GM19043 (cell line): Measurements from ENCODE around the gene MCAT.

Source experiments
- ATAC-seq: cut with Tn5 transposase; IDR thresholded peaks from one replicate; pipeline ENCODE4 v1.9.1; 2021; ENCODE audit warnings: low read depth; ENCODE audit not compliant: unreplicated experiment

The MCAT gene, protein sequence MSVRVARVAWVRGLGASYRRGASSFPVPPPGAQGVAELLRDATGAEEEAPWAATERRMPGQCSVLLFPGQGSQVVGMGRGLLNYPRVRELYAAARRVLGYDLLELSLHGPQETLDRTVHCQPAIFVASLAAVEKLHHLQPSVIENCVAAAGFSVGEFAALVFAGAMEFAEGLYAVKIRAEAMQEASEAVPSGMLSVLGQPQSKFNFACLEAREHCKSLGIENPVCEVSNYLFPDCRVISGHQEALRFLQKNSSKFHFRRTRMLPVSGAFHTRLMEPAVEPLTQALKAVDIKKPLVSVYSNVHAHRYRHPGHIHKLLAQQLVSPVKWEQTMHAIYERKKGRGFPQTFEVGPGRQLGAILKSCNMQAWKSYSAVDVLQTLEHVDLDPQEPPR

DNA sequence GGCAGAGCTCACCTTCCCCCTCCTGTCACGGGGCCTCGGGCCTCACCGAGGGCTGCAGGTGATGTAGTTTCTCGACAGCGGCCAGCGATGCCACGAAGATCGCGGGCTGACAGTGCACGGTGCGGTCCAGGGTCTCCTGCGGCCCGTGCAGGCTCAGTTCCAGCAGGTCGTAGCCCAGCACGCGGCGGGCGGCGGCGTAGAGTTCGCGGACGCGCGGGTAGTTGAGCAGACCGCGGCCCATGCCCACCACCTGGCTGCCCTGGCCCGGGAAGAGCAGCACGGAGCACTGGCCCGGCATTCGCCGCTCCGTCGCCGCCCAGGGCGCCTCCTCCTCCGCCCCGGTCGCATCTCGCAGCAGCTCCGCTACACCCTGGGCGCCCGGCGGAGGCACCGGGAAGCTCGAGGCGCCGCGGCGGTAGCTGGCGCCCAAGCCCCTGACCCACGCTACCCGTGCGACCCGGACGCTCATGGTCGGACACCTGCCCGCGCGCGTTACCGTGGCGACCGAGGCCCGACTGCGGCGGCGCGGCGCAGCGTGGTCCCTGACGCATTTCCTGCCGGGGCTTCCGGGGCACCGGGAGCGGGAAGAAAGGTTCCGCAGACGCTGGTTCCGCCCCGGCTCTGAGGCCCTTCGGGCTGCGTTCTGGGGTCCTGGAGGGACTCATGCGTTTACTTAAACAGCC is at the start of gene MCAT:
TSS of gene MCAT (minus strand) at position 519 of the 683 bp plus-strand sequence. CDS start at position 469, 50 bp downstream.
- ATAC-seq = peak; percentile 66

GRCh38 chr22:43191831-43192230 is 48.6 kb upstream of the MCAT start:
- ATAC-seq = no peak

DNA sequence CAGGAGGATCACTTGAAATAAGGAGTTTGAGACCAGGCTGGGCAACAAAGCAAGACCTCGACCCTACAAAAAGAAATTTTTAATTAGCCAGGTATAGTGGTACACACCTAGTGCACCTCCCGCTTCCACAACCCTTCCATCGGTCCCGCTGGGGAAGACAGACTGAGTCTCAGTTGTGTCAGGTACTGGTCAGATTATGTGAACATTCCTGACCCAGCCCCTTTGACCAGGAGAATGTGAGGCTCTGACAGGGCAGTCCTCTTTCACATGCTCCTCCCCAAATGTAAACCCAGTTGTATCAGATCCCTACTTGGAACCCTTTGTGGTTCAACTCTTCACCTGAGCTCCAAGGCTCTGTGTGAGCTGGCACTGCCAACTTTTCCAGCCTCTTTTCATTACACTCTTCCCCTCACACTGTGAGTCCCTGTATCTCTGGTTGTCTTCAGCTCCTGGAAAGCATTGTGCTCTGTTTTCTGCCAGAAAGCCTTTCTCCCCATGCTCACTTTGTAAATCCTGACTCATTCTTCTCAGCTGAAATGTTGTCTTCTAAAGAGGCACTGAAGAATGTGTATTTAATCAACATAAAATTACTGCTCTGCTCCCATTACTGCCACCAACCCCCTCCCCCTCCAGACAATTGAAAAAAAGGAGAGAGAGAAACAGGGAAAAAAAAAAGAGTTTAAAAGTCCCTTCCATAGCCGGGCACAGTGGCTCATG is 45.8 kb upstream of the MCAT start:
- no peak for ATAC-seq

DNA sequence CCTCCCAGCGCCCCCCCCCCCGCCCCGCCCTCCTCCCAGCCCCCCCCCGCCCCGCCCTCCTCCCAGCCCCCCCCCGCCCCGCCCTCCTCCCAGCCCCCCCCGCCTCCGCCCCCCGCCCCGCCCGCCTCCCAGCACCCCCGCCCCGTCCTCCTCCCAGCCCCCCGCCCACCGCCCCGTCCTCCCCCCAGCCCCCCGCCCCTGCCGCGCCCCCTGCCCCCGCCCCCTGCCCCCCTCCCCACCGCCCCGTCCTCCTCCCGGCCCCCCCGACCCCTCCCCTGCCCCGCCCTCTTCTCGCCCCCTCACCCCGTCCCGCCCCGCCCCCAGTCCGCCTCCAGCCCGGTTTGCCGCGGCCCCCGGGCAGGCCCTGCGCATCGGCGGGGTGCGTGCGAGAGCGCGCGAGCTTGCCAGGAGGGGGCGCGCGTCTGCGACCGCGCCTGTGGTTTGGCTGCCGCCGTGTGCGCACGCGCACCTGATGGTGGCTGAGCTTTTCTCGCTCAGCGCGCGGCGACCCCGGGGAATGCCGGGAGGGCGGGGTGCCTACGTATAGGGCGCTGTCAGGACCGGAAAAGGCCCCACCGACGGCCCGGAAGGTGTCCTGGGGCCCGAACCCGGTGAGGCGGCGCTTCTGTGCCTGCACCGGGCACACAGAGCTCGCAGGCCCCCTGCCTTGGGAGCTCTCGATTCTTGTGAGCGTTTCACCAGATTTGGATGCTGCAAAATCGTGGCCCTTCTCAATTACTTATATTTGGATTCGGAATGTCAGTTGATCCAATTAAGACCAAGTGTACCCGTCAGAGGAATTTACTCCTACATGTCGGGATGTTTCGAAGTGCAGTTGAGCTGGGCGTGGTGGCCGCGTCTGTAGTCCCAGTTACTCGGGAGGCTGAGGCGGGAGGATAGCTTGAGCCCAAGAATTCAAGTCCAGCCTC is 44.2 kb upstream of the MCAT start:
- peak; percentile 69 for ATAC-seq

- ATAC-seq = no peak
Observed at GRCh38 chr22:43186272-43187170, 43.3 kb upstream of the MCAT start, which contains the start of gene TTLL12. TTLL12 (minus strand) TSS chr22:43187134; CDS start chr22:43187069, 65 bp downstream.

GRCh38 chr22:43185860-43186261 is 42.7 kb upstream of the MCAT start:
- ATAC-seq = no peak

DNA sequence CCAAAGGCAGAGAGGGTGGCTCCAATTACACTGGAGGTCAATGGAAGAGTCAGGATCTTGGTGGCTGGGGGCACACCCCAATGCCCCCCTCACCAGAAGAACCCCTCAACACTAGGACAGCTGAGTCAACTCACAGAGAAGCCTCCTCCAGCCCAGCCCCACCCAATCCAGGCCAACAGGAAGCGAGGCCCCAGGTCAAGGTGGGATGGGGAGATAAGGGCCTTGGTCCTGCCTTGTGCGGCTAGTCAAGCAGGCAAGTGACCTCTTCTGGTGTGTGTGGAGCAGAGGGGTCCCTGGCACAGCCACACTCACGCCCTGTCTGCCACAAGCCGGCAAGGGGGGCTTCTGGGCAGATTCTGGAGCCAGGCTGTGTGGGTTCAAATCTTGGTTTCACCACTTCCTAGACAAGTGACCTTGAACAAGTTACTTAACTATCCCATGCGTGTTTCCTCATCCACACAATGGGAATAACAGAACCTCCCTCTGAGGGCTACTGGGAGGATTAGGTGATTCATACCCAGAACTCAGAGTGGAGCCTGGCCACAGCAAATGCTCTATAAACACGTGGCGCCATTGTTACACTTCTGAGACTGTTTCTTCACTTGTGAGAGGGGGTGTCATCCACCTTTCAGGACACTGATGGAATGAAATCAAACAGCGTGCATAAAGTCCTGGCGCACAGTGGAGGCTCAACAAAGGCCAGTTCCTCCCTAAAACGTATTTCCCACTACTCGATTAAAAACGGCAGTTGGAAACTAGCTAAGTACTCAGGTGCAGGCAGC is 40.5 kb upstream of the MCAT start:
- ATAC-seq = no peak

GRCh38 chr22:43182726-43183125 is 39.5 kb upstream of the MCAT start:
- no peak for ATAC-seq

GRCh38 chr22:43182118-43182517 is 38.9 kb upstream of the MCAT start:
- ATAC-seq = no peak

DNA sequence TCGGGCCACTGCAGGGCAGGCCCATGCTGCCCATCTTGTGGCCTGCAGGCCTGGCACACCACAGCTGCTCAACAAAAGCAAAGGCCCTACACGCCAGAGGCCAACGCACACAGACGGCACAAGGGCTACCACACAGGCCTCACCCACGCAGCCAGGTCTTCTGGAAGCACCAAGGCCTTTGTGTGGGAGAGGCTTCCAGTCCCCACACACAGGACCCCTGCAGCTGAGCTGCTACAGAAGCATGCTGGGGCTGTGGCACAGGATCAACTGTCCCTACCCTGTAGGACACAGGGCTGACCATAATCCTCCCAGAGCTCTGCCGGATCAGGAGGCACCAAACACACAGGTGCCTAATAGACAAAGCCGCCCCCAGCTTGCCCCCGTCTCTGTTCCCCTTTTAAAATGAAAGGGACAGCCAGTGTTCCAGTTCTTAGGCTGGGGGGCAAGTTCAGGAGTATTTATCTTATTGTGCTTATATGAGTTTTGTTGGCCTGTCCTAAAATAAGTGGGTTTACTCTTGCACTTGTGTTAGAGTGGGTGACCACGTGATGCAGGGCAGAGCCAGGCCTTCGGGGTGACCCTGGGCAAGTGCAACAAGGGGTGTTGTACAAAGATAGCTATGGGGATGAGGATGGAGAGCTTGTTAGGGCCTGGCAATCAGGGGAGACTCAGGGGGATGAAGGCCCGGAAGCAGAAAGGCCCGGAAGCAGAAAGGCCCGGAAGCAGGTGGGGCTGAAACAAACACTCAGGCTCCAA is 38.3 kb upstream of the MCAT start:
- ATAC-seq = no peak

GRCh38 chr22:43180670-43181069 is 37.5 kb upstream of the MCAT start:
- ATAC-seq = no peak

DNA sequence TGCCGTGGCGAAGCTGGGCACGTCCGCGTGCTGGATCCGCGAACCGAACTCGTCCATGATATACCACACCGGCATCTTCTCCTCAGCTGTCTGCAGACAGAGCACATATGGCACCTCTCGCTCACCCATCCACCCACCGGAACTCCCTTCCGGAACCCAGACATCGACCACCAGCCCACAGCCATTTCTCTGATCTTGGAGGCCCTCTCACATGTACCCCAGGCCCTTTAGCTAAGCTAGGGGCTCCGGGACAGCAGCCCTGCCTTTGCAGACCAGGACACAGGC is 36.7 kb upstream of the MCAT start:
- ATAC-seq = no peak

DNA sequence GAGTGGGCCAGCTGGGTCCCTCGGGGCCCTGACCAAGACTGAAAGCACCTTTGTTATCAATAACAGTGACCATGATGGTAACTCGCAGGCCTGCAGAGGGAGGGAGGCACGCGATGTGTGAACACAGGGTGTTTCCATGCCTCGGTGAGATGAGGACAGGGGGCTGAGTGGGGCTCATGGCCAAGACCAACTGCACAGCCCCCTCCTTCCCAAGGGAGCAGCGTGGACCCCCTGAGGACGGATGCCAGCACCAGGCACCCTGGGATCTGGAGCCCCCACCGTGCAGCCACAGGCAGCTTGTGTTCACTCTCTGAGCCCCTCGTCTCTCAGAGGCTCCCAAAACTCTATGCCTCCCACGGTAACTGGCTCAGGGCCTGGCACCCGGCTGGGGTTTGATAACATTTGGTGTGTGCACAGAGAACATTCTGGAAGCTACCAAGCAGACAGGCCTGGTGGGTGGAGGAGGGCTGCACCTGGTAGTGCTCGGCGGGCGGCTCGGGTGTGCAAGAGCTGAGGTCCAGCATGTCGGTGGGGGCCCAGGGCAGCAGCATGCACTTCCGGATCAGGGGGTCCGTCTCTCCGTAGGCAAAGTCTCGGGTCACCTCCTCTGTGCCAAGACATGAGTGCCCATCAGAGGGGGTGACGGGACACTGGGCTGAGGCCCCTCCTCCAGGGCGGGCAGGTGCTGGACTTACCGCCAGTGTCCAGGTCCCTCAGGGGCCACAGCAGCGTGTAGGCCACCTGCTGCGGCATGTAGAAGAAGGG is 36.1 kb upstream of the MCAT start:
- ATAC-seq = no peak

DNA sequence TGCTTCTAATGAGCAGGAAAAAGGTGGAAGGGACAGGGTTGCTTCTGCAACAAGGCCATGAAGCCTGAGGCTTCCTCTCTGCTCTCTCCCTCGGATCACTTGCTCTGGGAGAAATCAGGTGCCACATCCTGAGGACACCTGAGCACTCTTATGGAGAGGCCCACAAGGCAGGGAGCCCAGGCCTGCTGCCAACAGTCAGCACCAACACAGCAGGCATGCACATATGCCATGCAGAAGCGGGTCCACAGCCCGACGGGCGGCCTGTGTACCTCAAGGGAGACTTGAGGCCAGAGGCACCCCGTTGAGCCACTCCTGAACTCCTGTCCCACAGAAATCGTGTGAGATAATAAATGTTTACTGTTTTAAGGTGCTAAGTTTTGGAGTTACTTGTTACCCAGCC is 34.3 kb upstream of the MCAT start:
- ATAC-seq = no peak

DNA sequence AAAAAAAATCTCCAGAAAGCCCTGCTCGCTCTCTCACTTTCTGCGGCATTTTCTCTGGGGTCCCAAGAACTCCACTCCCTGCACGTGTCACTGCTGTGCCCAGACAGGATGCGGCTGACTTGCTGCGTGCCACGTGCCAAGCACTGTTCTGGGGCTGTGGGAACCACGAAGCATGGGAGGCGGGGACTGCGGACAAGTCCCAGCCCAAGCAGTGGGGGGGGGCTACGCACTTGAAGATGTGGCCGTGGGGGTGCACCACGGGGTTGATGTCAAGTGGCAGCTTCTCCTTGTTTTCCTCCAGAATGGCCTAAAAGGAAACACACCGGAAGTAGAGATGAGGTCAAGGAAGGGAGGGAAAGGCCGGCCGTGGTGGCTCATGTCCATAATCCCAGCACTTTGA is 32.9 kb upstream of the MCAT start:
- no peak for ATAC-seq

GRCh38 chr22:43174941-43175531 is 31.8 kb upstream of the MCAT start:
- no peak for ATAC-seq
